ENCODE measurements around the gene MMEL1.

DNA sequence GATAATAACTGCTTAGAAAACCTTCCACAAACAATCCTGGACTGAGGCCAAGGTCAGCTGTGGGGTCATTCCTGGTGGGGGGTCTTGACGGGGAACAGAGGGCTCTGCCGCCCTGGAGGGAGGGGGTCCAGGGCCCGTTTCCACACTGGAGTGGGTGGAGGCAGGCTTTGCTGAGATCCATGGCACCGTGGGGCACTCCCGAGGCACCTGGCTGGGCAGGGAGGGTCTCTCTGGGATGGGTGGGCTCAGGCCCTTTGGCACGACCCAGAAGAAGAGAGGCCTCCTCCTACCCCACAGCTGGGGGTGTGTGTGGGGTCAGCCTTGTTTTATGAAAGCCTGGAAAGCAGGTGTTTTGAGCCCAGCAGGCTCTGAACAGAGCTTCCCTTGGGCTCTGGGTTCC, 5.1 kb downstream of the MMEL1 start:
- TF ChIP-seq, protein P1, sequence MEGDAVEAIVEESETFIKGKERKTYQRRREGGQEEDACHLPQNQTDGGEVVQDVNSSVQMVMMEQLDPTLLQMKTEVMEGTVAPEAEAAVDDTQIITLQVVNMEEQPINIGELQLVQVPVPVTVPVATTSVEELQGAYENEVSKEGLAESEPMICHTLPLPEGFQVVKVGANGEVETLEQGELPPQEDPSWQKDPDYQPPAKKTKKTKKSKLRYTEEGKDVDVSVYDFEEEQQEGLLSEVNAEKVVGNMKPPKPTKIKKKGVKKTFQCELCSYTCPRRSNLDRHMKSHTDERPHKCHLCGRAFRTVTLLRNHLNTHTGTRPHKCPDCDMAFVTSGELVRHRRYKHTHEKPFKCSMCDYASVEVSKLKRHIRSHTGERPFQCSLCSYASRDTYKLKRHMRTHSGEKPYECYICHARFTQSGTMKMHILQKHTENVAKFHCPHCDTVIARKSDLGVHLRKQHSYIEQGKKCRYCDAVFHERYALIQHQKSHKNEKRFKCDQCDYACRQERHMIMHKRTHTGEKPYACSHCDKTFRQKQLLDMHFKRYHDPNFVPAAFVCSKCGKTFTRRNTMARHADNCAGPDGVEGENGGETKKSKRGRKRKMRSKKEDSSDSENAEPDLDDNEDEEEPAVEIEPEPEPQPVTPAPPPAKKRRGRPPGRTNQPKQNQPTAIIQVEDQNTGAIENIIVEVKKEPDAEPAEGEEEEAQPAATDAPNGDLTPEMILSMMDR (IDR thresholded peaks at IDR 0.05) = no peak
- TF ChIP-seq POLR2A (IDR thresholded peaks at IDR 0.05) (no peak), POLR2AphosphoS5 (IDR thresholded peaks at IDR 0.05) (no peak)

Measured in prostate gland (tissue), 2 donors.